MM.1S (cell line): ENCODE data around the gene PTPRD.

ENCODE experiments used
- CTCF ChIP-seq: fragments of 300-600 bp; sonication (generic); IDR thresholded peaks from 2 replicates; pipeline ENCODE4 v1.5.1; 2016; ENCODE audit warnings: antibody characterized with exemption, low read length, mixed read lengths
- EZH2 ChIP-seq: fragments of 300-600 bp; sonication (generic); optimal IDR thresholded peaks from 2 replicates; pipeline ENCODE3; 2017; ENCODE audit warnings: low read depth, mild to moderate bottlenecking, antibody characterized with exemption, low read length, mixed read lengths
- EZH2phosphoT487 ChIP-seq: fragments of 300-600 bp; sonication (generic); IDR thresholded peaks from 2 replicates; pipeline ENCODE4 v1.6.1; 2018; ENCODE audit warnings: antibody characterized with exemption, low read length

GRCh38 chr9:9061627-9062026 lies 1551.2 kb downstream of the PTPRD start:
- TF ChIP-seq CTCF (no peak), EZH2 (no peak), EZH2phosphoT487 (no peak)
